CD4-positive, alpha-beta T cell treated with Interleukin-2 at 100 ng/mL for 4 hours (primary cell): ENCODE results near the gene DNAJB6.

Source experiments
- DNase-seq: peaks from one replicate; pipeline ENCODE4 v3.0.0-alpha.2; 2020; ENCODE audit warnings: low spot score

The DNAJB6 gene

DNA sequence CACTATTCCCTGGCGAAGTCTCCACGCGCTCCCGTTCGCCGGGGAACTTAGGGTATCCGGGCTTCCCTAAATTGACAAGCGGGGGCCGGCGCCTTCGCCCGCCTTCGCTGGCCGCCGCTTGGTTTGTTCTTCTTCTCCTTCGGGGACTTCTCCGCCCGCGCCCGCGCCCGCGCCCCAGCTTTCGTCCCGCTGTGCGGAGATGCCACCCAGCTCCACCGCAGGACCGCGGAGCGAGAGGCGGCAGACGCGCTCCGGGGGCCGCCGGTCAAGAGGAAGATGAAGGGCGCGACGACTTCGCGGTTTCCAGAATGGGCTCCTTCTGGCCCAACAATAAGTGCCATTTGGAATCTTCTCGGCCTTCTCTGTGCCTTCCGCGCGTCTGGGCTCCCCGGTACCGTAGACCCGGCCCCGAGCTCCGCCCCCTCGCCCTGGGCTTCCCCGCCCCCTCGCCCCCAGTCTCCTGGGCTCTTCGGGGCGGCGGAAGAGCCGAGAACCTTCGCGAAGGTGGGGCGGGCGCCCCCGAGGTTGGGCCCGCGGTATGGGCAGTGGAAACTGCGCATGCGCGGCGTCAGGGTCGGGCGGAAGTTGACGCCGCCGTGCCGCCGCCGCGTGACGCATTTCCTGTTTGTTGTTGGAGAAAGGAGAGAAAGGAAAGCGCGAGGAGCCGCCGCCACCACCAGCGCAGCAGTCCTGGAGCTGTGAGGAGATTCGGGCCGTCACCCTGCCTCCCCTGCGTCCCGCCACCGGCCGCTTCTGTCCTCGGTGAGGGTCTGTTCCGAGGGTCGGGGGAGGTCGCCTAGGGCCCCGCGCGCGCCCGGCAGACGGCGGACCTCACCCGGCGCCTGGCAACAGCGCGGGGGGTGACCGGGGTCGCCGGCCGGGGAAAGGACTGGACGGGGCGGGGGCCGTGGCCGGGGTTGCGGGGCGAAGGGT, at the start of gene DNAJB6:
Gene DNAJB6, plus strand, starts transcription at position 622 of the 933 bp plus-strand sequence. CDS start 21,569 bp downstream, outside the sequence.
- DNase-seq: peak; percentile 95

DNA sequence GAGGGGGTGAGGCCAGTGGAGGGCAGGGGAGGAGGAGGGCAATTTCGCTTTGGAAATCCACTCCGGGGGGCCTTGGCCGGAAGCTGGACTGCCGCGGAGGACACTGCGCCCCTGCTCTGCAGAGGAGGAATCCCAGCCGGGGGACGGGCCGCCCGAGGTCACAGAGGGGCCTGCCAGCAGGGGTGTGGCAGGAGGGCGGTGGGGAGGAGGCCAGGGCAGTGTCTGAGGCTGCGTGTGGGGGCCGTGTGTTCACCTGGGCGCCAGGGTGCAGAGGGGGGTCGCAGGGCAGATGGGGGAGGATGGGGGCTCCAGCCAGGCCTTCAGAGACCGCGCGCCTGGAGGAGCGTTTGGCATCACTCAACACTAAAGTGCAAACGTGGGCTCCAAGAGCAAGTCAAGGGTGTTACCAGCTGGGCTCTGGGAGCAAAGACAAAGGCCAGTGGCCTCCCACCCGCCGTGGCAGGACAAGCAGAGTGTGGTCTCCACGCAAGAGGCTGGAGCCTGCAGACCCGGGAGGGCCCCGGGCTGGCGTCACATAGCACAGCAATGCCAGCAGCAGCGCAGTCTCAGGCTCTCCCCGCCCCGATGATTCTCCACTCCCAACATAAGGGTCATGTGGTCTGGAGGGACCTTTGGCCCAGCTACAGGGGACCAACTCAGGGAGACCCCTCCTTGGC, 45.3 kb upstream of the DNAJB6 start:
- no peak for DNase-seq

DNA sequence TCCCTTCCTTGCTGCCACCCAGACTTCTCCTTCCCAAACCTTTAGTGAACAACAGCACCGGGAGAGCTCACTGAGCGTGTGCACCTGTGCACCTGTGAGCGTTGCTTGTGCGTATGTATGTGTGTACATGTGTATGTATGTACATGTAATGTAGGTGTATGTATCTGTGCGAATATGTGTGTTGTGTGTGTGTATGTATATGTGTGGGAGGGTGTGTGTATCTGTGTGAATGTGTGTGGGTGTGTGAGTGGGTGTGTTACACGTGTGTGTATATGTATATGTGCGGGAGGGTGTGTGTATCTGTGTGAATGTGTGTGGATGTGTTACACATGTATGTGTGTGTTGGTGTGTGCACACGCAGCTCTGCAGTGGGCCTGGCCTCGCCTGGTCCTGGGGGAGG, 44.5 kb upstream of the DNAJB6 start:
- DNase-seq: no peak

DNA sequence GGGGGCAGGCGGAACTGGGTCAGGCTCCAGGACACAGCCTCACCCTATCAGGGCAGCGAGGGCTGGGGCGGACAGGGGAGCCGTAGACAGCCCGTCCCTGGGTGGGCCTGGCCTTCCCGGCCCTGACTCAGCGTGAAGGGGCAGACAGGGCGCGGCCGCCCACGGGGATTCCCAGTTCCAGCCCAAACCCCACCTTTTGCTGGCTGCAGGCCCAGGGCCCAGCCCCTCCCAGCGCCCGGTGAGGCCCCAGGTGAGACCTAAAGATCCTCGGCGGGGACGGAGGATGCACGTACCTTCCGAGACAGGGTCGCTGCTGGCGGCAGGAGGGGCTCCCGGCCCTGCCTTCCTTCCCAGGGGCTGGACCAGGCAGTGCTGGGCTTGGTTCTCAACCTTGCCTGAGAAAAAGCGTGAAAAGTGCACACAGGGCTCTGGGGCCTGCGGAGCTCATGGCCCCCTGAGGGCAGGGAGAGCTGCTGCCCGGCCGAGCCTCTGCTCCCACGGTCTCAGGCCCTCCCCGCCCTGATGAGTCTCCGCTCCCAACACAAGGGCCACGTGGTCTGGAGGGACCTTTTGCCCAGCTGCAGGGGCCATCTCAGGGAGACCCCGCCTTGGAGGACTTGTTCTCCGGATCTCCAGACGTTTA, 43.9 kb upstream of the DNAJB6 start:
- no peak for DNase-seq

DNA sequence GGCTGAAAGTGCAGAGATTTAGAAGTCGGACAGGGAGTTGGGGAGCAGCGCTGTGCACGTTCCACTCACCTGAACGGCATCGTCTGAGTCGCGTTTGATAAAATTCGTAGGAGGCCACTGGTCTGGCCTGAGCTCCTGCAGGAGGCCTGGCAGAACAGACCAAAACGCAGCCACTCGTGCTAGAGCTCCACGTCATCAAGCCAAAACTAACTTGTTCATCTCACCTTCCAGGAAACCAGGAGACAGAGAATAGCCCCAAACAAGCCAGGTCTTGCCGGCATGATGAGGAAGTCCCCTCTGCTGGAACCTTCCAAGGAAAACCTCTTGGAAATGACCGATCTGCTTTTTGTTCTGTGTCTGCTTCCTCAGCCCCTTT, 43.4 kb upstream of the DNAJB6 start:
- DNase-seq: no peak

DNA sequence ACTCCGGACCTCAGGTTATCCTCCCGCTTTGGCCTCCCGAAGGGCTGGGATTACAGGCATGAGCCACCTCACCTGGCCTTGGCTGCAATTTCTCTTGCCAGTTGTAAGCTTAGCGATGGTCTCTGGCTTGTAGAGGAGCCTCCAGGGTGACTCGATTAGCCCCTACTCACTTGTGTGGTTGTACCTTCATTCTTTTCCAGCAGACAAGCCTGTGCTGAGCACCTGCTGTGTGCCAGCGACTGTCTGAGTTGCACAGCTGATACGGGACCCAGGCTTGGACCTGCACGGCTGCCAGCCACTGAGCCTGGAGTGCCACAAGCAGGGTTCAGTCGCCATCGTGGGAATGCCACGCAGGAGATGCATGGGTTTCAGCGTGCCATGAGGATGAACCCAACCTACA, 42.0 kb upstream of the DNAJB6 start:
- no peak for DNase-seq

DNA sequence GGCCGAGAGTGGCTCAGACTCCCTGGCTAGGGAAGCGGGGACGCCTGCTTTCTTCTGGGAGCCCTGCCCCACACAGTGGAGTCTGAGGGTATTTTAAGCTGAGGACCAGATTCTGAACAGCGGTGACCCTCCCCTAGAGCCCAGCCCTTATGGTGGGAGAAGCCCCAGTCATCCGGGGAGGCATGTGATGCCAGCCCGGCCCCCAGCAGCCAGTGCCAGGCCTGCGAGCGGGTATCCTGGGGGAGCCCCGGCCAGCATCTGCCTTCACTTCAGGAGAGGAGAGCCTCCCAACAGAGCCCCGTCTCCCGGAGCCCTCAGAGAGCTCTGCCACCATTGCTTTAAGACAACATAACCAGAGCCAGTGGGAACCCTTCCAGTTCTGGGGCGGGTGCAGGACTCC, 41.5 kb upstream of the DNAJB6 start:
- no peak for DNase-seq

DNA sequence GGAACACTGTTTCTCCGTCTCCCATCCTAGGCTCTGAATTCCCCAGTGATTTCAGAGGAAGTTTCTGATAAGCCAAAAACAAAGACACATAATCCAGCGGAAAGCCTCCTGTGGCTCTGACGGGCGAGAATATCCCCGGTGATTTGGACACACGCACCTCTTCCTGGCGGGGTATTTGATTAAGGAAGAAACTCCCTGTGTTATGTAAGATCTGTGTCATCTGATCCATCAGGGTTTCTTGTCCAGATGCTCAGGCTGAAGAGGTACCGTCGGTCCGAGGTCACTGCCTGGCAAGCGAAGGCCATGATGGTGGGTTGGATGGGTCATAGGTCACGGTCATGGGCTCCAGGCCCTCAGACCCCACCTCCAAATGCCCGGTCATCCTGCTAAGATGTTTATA, 39.6 kb upstream of the DNAJB6 start:
- DNase-seq: no peak

DNA sequence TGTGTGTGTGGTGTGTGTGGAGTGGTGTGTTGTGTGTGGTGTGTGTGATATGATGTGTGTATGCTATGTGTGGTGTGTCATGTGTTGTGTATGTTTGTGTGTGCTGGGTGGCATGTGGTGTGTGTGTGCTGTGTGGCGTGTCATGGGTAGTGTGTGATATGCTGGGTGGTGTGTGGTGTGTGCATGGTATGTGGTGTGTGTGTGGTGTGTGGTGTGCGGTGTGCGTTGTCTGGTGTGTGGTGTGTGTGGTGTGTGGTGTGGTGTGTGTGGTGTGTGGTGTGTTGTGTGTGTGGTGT, 37.5 kb upstream of the DNAJB6 start:
- DNase-seq: no peak

DNA sequence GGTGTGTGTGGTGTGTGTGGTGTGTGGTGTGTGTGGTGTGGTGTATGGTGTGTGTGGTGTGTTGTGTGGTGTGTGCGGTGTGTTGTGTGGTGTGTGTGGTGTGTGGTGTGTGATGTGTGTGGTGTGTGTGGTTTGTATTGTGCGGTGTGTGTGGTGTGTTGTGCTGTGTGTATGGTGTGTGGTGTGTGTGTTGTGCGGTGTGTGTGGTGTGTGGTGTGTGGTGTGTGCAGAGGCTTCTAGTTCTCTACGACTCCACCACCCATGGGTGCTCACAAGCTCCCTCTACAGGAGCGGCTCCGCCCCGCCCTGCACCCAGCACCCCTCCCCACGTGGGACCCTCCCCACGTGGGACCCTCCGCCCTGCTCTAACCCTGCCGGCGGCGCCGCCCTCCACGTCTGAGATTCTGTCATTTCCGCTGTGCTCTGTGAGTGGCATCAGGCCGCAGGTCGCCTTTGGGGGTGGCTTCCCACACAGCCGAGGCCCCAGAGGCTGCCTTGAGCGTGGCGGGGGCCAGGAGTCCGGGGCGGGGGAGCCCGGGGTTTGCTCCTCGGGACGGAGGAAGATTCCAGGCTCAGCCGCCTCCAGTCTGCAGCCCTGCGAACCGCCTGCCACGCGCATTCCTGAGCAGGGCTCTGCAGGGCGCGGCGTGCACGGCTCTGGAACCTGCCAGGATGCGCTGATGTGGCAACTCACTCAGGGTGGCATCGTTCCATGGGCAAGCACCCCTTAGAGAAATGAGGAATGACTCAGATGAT, 37.0 kb upstream of the DNAJB6 start:
- peak; percentile 43 for DNase-seq

DNA sequence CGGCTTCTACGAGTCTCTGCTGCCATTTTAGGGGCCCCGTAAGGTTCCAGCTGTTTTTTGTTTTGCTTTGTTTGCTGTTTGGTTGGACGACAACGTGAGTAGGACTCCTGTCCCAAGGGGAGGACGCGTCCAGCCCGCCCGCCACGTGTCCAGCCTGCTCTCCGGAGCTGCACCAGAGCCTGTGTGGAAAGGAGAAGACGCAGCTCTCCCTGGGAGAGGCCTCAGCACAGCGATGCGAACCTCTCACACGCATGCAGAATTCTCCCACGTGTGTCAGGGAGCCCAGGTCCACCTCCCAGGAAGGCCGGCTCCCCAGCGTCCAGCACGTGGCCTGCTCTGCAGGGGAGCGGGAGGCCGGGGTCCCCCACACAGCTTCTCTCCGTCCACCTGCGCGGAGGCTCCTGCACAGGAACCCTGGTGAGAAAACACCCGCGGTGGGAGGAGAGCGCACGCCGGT, 36.4 kb upstream of the DNAJB6 start:
- DNase-seq: no peak

DNA sequence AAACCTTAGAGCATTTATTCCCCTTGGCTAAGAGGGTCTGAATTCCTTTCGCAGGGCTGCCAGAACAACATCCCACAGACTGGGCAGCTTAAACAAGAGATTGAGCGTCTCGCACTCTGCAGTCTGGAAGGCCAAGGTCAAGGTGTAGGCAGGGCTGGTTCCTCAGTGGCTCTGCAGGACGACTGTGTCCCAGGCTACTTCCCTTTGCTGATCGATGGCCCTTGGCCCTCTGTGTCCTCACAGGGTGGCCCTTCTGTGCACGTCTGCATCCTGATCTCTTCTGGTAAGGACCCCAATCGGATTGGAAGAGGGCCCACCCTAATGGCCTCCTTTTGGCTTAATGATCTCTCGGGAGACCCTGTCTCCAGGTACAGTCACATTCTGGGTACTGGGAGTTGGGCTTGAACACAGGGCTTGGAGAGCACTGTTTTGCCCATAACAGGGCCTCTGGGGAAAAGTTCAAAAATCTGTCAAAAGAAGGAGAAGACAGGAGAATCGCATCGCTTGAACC, 35.1 kb upstream of the DNAJB6 start:
- DNase-seq: no peak

DNA sequence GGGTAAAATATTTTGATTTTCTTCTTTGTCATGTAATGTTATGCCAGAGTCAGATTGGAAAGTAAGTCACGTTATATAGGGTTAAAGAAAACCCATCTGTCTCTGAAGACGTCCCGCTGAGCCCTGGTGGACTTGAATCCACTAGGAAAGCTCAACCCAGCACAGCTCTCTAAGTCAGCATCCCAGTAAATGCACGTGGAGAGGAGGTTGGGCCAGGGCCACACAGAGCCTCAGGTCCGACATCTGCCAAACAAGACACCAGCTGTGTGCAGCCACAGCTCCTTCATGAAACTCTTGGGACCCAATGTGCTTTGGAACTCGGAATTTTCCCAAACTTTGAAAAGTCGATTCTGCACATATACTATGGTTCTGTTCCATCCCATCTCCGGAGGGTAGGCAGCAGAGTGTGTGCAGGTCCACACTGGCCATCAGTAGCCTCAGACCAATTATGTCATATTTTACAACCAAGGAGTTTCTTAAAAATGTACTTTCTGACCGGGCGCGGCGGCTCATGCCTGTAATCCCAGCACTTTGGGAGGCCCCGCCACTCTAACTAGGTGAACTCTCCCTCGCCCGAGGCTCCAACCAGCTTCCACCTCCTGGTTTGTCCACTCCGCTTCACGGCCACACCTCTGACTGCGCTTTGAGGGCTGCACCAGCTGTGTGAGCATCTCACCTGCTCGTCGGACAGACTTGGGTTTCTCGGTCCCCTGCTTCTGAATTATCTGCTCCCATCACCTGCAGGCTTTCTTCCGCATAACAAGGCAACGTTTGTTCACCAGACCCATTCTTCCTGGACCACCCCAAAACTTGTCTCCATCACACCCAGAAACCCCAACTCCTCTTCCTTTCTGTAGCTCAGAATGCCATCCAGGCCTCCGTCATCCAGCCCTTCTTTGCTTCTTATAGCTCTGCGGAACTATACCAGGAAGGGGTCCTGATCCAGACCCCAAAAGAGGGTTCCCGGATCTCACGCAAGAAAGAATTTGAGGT, 29.7 kb upstream of the DNAJB6 start:
- no peak for DNase-seq

DNA sequence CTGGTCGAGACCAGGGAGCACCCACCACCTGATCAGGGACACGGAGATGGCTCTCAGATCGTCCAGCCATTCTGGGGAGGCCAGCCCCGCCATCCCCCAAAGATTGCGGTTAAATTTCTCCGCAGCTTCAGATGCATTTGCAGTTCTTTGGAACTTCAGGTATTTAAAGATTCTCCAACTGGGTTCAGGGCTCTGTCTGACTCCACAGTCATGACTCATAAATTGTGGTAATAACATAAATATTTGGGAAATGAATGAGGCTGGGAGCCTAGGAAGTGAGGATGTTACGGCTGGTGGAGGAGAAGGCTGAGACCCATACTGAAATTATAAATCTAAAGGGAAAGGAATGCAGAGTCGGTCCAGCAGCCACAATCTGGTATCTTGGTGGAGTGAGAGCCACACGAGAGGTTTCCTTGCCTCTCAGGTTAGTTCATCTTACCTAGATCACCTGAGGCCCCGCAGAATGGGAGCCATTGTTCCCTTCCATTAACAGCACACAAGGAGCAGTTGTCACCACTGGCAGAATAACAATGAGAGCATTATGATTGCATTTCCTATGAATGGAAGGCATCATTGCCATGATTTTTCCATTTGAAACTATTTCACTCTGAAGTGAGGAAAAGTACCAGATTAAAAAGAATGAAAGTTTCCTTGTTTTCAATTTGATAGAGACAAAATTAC, 26.7 kb upstream of the DNAJB6 start:
- no peak for DNase-seq

DNA sequence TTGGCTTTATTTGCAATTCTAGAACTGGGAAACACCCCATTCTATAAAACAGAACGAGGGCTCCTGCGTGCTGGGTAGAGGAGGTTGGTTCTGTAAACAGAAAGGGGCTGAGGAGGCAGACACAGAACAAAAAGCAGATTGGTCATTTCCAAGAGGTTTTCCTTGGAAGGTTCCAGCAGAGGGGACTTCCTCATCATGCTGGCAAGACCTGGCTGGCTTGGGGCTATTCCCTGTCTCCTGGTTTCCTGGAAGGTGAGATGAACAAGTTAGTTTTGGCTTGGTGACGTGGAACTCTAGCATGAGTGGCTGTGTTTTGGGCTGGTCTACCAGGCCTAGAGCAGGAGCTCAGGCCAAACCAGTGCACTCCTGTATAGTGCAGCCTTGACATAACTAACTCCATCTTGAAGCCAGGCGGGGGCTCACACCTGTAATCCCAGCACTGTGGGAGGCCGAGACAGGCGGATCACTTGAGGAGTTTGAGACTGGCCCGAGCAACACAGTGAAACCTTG, 26.1 kb upstream of the DNAJB6 start:
- no peak for DNase-seq

DNA sequence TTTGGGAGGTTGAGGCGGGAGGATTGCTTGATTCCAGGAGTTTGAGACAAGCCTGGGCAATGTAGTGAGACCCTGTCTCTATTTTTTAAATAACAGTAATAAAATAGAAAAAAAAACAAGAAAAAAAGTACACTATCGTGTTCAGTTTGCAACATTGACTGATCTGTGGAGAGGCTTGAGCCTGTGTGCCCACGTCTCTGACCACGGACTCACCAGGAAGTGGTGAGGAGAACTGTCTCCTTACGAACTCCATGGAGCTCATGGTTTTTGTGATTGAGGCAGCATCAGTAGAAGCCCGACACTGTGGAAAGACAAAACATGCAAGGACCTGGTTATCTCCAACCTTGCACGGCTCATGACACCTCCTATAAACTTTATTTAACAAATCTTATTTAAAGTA, 23.9 kb upstream of the DNAJB6 start:
- no peak for DNase-seq

DNA sequence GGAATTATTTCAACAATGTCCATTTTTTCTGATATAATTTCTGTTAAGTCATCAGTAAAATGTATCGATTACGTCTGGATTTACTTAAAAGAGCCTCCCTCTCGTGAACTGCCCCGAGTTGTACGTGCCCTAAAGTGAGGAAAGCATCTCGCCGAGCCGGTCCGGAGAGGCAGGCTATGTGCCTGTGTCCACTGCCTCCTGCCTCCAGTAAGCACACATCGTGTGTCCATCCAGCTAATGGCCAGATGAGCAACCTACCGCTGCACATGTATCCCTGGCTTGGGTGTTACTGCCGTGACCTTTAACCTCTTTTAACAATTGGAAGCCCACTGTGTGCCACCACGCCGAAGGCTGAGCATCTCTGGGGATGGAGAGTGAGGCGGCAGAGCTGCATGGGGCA, 23.2 kb upstream of the DNAJB6 start:
- DNase-seq: no peak

DNA sequence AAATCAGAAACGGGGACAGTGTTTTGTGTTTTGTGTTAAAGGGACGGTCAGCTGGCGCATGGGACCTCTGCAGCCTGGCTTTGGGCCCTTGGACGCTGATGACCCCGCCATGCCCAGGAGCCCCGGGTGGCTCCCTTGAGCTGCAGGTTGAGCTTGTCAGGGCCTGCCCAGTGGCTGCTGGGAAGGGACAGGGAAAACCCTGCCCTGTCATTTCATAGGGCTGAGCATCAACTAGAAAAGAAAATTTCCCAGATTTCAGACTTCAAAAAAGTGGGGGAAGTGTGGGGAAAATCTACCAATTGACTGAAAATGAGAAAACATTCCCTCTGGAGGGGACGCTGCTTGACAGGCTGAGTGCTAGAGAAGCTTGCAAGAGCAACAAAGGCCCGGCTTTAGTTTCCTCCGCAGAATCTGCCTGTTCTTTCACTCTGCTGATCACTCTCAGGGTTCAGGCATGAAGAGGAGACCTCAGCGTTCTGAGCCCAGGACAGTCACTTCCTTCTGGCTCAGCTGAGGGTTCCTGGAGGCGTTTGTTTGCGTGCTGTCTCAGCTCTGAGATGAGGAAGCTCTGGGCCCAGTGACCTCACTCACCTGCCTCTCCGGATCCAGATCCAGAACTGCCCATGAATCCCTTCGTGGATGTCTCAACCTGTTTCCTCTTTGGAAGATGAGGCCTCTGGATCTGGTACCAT, 18.6 kb upstream of the DNAJB6 start:
- DNase-seq: no peak

DNA sequence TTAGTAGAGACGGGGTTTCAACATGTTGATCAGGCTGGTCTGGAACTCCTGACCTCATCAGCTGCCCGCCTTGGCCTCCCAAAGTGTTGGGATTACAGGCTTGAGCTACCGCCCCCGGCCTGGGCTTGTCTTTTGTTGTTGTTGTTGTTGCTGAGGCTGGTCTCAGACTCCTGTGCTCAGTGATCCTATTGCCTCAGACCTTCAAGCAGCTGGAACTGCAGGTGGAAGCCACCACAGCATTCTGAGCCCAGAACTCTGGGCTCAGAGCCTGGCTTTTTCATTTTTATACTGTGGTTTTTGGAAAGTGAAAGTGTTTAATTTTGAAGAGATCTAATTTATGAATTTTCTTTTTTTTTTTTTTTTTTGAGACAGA, 16.2 kb upstream of the DNAJB6 start:
- no peak for DNase-seq

DNA sequence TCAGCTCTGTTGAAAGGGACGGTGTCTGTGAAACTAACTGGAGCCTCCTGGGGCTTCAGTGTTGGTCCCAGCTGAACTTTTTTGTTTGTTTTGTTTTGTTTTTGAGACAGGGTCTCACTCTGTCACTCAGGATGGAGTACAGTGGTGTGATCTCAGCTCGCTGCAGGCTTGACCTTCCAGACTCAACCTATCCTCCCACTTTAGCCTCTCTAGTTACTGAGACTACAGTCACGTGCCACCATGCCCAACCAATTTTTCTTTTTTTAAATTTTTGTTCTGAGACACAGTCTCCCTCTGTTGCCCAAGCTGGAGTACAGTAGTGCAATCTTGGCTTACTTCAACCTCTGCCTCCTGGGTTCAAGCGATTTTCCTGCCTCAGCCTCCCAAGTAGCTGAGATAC, 13.4 kb upstream of the DNAJB6 start:
- no peak for DNase-seq
